SH-SY5Y (cell line): ENCODE measurements around the gene RAB11FIP4.

Experiments
- GATA2 ChIP-seq: IDR thresholded peaks from 2 replicates; pipeline ENCODE4 v1.6.1; 2011; ENCODE audit warnings: mild to moderate bottlenecking, low read depth, low read length
- GATA3 ChIP-seq: IDR thresholded peaks from 2 replicates; pipeline ENCODE4 v1.6.1; 2011; ENCODE audit warnings: low read depth, mild to moderate bottlenecking, low read length, moderate library complexity

DNA sequence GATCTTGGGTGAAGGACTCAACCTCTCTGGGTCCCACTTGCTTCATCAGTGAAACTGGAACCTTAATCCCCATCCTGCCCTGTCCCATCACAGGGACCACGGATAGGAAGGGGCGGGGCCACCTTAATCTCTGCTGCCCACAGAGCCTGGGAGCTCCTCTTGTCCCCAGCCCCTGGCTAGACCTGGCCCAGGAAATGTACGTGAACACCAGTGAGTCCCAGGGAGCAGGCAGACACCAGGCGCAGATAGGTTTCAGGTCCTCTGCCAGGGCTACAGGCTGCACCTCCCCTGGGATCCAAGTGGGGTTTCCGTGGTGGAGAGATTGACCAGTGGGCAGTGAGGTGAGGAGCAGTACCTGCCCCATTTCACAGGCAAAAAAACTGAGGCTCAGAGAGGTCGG, 21.0 kb downstream of the RAB11FIP4 start:
- TF ChIP-seq GATA2 (no peak), GATA3 (no peak)
